ENCODE data around the gene TUSC2.
A peak's percentile ranks its signal among the peaks of the same experiment; 100 is the strongest.
"Not testable (repeated sequence)": the region's sequence is repeated elsewhere in the genome, so short reads cannot be mapped to it uniquely, and the experiment has no call there.

Gene TUSC2

DNA sequence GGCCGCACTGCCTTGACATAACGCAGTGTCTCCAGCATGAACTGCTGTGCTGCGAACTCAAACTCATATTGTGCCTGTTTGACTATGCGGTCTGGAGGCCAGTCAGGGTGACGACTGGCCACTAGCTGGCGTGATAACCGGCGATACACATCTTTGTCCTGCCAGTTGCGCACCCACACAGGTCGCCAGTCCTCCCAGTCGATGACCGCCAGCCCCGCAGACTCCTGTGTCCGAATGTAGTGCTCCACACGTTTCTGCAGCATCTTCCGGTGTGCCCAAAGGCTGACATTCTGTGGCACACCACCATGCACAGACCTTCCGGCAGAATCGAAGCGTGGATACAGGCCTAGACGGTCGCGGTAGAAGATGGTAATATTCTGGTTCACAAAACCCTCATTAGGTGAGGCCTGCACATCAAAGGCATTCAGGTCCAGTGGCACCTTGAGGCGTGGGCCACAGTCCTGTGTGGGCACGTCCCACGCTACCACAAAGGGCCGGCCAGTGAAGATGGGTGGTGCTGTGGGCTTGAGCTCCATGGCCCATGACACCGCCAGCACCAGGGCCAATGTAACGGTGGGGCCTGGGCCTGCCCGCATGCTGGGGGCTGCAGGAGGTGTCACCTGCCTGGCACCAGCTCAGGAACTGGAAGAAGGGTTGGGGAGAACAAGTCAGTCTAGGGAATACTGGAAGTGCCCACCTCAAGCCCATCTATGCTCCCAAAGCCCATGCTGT, 8.0 kb downstream of the TUSC2 start:
- DNase-seq (ENCODE audit: extremely low read depth in 1 of 2, low read depth in 1 of 2): no peak

DNA sequence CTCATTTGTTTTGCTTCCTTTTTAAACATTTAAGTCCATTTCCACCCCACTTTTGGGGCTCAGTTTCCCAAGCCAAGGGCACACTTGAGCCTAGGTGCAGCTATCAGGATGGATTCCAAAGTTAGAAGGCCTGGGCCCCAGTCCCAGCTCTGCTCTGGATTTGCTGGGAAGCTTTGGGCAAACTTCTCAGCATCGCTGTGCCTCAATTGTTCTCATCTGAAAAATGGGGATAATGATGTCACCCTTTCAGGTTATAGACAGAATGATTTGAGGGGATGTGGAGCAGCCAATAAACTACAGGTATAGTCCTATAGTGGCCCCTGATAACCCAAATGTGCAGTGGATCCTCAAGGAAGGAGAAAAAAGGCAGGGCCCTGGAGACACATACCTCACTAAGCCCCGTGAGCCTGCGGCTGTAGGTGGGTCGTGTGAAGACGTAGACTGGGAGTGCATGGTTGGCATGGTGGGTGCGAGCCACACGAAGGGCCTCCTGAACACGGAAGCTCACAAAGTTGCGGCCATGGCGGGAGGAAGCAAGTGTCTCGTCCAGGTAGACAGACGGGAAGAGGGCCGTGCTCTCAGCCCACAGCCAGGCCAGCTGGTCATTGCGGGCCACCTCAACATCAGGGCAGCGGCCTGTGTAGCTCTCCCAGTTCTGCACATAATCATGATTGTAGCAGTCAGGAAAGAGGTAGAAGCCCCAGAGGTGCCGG, 8.7 kb downstream of the TUSC2 start:
- DNase-seq (ENCODE audit: extremely low read depth in 1 of 2, low read depth in 1 of 2): no peak

DNA sequence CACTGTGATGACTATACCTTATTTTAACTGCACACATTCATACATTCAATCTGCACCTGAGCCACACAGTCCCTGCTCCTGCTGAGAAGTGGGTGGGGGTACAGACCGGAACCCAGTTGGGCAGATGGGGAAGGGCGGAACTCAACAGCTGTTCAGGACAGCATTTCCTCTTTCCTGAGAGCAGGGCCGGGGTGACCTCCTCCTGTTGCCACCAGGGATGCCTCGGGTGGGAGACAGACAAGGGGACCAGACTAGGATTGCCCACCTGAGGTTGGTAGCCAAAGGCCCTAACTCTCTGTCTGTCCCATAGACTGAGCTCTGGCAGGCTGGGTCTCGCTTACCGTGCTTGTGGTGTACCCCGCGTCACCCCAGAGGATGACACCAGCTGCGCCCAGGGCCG, 9.4 kb downstream of the TUSC2 start:
- no peak for DNase-seq (ENCODE audit: extremely low read depth in 1 of 2, low read depth in 1 of 2)

DNA sequence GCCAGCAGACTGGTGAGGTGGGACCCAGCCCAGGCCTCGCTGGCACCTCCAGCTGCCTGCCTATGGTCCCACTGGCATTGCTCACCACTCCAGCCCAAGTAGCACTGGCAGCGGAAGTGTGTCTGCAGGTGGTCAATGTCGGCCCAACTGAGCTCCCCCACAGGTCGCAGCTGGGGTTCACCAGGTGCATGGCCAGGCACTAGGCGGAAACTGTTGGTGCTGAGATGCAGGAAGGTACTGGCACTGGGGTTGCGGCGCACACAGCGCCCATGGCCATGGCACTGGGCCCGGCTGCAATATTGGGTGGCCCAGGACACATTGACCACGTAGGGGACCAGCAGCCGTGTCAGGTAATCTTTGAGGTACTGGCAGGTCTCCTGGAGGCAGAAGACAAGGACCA, 9.9 kb downstream of the TUSC2 start:
- DNase-seq (ENCODE audit: extremely low read depth in 1 of 2, low read depth in 1 of 2): no peak

- DNase-seq (ENCODE audit: extremely low read depth in 1 of 2, low read depth in 1 of 2): no peak
Observed at GRCh38 chr3:50317300-50317699, 10.7 kb downstream of the TUSC2 start.

GRCh38 chr3:50316657-50317242, 11.3 kb downstream of the TUSC2 start:
- DNase-seq (ENCODE audit: extremely low read depth in 1 of 2, low read depth in 1 of 2): peak in 1 of 2 donors; percentile 55

DNA sequence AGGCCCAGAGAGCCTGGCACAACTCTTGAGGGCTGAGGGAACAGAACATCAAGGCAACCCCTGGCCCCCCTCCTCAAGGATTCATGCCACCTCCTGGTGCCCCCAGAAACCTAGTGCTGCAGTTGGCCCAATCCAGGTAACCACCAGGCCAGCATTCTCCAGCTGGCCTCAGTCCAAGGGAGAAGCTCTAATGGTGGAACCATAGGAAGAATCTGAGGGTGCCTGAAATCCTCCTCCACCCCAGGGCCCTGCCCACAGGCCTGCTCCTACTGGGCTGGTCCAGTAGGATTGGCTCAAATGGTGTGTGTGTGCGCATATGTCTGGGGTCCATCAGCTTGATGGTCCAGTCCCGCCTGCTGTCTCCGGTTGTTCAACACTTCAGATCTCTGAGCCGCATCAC, 13.2 kb downstream of the TUSC2 start:
- no peak for DNase-seq (ENCODE audit: extremely low read depth in 1 of 2, low read depth in 1 of 2)

GRCh38 chr3:50314342-50314741, 13.7 kb downstream of the TUSC2 start:
- no peak for DNase-seq (ENCODE audit: extremely low read depth in 1 of 2, low read depth in 1 of 2)

DNA sequence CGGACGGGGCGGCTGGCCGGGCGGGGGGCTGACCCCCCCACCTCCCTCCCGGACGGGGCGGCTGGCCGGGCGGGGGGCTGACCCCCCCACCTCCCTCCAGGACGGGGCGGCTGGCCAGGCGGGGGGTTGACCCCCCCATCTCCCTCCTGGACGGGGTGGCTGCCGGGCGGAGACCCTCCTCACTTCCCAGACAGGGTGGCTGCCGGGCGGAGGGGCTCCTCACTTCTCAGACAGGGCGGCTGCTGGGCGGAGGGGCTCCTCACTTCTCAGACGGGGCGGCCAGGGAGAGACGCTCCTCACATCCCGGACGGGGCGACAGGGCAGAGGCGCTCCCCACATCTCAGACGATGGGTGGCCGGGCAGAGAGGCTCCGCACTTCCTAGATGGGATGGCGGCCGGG, 16.0 kb downstream of the TUSC2 start:
- DNase-seq (ENCODE audit: extremely low read depth in 1 of 2, low read depth in 1 of 2): not testable (repeated sequence)

- peak in 1 of 2 donors; percentile 15 for DNase-seq (ENCODE audit: extremely low read depth in 1 of 2, low read depth in 1 of 2)
Observed at GRCh38 chr3:50304601-50305000, 23.4 kb downstream of the TUSC2 start.

- no peak for DNase-seq (ENCODE audit: extremely low read depth in 1 of 2, low read depth in 1 of 2)
Observed at GRCh38 chr3:50303013-50303815, 24.8 kb downstream of the TUSC2 start, which contains the start of gene HYAL1. HYAL1 (minus strand) TSS chr3:50303574; CDS start chr3:50302956, 618 bp downstream.

- no peak for DNase-seq (ENCODE audit: extremely low read depth in 1 of 2, low read depth in 1 of 2)
Observed at GRCh38 chr3:50302095-50303012, 25.7 kb downstream of the TUSC2 start.

GRCh38 chr3:50300681-50301254, 27.3 kb downstream of the TUSC2 start:
- DNase-seq (ENCODE audit: extremely low read depth in 1 of 2, low read depth in 1 of 2): no peak

DNA sequence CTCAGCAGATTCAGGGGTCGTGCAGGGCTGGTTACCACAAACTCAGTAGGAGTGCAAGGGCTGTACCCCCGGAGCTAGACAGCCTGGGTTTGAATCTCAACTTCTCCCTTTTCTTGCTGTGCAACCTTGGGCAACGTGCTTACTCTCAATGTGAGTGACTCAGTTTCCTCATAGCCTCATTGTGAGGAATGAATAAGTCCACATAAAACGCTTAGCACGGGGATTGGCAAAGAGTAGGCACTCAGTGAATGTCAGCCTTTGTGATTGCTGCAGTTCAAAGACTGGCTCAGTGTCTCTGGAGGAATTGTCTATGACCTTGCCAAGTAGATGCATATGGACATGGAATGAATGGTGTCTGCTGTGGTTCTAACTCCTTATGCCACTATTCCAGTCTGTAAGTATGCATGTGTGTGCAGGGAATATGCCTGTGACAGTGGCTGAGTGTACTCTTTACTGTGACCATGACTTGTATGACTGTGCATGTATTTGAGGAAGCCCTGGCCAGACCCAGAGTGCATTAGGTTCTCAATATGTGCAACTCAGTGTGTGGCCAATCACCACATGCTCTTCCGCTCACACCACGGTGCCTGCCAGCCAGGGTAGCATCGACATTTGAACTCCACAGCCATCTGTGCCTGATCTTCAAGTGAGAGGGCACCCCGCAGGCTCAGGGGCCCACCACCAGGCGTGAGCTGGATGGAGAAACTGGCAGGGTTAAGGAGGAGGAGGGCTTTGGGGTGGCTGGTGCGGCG, 27.9 kb downstream of the TUSC2 start:
- no peak for DNase-seq (ENCODE audit: extremely low read depth in 1 of 2, low read depth in 1 of 2)

GRCh38 chr3:50299638-50299928, 28.4 kb downstream of the TUSC2 start:
- DNase-seq (ENCODE audit: extremely low read depth in 1 of 2, low read depth in 1 of 2): no peak

DNA sequence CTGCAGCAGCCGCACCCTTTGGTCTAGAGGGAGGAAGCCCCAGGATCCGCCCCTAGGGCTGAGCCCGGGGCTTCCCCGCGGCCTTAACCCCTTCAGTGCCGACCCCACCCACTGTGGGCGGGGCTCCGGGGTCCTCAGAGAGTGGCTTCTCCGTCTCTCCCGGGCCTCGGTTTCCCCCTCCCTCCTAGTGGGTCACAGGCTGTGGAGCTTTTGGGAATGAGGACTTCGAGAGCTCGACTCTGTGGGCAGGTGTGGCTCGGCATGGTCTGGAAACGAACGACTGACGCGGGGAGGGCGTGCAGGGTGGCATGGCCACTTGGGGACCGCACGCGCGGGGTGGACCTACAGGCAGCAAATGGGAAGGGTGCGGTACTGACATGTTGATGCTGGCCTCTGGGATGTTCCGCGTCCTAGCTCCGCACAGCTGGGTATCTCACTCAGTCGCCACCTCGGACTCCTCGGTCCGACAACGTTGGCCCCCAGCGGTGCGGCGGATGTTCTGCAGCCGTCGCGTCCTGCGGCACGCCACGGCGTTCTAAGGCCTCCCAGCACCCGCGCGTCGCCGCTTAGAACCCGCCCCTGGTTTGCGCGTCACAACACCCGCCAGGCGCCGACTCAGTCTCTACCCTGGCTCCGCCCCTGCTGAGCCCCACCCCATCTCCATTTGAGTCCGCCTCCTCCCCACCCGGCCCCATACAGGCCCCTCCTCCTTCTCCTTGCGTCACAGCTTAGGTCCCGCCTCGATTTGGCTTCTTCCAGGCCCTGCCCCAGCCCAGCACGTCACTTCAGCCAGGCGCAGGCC, 29.0 kb downstream of the TUSC2 start, which contains the start of the genes HYAL3 and NAA80:
HYAL3 (minus strand) TSS at position 570 of the 802 bp plus-strand sequence. CDS start 3,803 bp downstream, outside the sequence.
NAA80 (minus strand) TSS at position 570 of the 802 bp plus-strand sequence. CDS start 1,942 bp downstream, outside the sequence.
- peak; percentile 98 for DNase-seq (ENCODE audit: extremely low read depth in 1 of 2, low read depth in 1 of 2)

- no peak for DNase-seq (ENCODE audit: extremely low read depth in 1 of 2, low read depth in 1 of 2)
Observed at GRCh38 chr3:50297896-50298725, 29.9 kb downstream of the TUSC2 start.

All from stimulated activated CD8-positive, alpha-beta memory T cell treated with anti-CD3 and anti-CD28 coated beads, Interleukin-7, amount 100 ng/mL, for 48 hours (primary cell).